Activated effector memory CD4-positive, alpha-beta T cell treated with Interleukin-2 at 50 U/mL for 16 hours (primary cell): ENCODE measurements around the gene GPR137.
A peak's percentile ranks its signal among the peaks of the same experiment; 100 is the strongest.

Source experiments
- DNase-seq: peaks from one replicate; pipeline ENCODE4 v3.0.0-alpha.2; 2020

The GPR137 gene

GRCh38 chr11:64288353-64288750 is 2.7 kb downstream of the GPR137 start:
- DNase-seq = no peak

- DNase-seq = no peak
These were observed 3.4 kb downstream of the GPR137 start for GRCh38 chr11:64289002-64289564.

GRCh38 chr11:64290352-64291261 is 5.0 kb downstream of the GPR137 start:
- DNase-seq = no peak

DNA sequence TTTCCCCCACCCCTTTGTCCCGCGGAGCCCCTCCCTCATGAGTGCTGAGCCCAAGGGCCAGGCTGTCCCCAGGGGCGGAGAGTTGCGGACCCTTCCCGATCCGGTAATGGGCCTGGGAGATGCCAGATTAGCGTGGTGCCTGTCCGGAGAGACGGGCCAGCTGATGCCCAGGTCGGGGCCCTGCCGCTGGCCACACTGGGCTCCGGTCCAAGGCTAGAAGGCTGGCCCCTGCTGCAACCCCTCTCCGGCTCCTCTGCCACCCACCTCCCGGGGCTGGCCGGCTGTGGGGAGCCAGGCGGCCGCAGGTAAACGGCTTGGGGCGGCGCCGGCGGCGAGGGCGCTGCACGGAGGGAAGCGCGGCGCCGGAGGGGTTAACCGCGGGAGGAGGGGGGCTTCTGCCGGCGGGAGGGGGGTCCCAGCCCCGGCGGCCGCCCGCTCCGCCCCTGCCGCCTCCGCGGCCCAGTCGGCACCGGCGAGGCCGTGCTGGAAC is 5.7 kb downstream of the GPR137 start, which contains the start of gene KCNK4:
KCNK4 (plus strand) TSS at position 41 of the 490 bp plus-strand sequence. CDS start 1,717 bp downstream, outside the sequence.
- no peak for DNase-seq

GRCh38 chr11:64291752-64292459 is 6.3 kb downstream of the GPR137 start:
- DNase-seq = no peak

DNA sequence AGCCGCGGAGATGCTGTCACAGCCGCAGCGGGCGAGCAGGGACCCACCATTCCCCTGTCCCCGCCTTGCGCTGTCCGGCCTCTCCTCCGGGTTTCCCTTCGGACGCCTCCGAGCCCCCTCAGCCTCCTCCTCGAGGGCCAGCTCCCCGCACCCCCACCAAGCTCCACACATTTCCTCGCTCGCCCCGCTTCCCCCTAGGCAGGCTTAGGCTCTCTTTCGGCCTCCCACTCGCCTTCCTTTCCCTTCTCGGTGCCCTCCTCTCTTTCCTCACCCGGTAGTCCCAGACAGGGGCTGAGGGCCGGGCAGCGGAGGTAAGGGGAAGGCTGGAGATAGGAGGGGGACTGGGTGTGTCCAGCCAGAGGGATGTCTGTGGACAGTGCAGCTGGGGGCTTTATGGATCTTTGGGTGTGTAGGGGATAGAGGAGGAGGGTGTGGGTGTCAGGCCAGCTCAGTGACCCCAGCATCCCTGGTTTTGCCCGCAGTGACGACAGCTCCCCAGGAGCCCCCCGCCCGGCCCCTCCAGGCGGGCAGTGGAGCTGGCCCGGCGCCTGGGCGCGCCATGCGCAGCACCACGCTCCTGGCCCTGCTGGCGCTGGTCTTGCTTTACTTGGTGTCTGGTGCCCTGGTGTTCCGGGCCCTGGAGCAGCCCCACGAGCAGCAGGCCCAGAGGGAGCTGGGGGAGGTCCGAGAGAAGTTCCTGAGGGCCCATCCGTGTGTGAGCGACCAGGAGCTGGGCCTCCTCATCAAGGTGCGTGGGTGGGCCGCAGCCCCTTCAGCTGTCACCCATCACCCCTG is 7.0 kb downstream of the GPR137 start:
- DNase-seq = no peak

DNA sequence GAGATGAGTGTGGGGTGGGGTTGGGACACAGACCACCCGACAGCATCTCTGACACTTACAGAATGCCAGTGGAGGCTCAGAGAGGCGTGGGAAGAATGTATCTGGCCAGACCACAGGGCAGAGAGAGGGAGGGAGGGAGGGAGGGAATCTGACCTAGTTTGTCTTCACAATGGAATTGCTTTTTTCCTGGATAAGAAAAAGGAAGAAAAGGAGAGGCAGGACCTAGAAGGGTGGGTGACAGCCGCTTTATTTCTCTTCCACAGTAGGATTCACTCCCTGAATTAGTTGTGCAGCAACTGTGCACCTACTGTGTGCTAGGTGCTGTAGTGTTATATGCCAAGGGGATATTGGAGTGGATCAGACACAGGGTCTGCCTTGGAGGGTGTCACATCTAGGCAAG is 9.1 kb downstream of the GPR137 start:
- no peak for DNase-seq

DNA sequence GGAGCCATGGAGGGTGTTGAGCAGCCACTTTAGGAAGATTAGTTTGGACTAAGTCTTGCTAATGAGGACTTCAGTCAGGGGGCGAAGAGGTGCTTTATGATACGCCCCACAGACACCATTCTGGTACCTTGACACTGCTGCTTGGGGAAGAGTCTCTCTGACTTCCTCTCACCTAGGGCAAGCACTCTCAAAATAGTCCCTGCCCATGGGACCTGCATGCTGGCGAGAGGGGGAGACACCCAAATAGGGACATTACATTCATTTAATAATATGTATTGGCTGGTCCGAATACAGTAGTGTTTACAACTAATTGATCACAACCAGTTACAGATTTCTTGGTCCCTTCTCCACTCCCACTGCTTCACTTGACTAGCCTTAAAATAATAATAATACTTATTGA is 10.1 kb downstream of the GPR137 start:
- no peak for DNase-seq

DNA sequence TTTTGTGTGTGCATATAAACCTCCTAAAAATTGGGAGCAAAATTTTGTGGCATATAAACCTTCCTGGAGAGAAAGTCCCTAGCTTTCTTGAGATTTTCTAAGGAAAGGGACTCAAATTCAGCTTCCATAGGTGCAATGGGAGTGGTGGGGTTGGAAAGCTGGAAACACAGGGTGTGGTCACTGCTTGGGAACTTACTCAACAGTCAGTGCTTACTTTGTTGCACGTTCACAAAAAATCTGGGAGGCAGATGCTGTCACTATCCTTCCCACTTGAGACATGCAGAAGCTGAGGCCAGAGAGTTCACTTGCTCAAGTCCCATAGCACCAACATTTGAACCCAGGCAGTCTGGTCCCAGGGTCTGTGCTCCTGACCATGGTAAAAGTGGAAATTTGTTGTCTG is 10.6 kb downstream of the GPR137 start:
- no peak for DNase-seq

- DNase-seq = no peak
These were observed 11.4 kb downstream of the GPR137 start for GRCh38 chr11:64296830-64297698.

DNA sequence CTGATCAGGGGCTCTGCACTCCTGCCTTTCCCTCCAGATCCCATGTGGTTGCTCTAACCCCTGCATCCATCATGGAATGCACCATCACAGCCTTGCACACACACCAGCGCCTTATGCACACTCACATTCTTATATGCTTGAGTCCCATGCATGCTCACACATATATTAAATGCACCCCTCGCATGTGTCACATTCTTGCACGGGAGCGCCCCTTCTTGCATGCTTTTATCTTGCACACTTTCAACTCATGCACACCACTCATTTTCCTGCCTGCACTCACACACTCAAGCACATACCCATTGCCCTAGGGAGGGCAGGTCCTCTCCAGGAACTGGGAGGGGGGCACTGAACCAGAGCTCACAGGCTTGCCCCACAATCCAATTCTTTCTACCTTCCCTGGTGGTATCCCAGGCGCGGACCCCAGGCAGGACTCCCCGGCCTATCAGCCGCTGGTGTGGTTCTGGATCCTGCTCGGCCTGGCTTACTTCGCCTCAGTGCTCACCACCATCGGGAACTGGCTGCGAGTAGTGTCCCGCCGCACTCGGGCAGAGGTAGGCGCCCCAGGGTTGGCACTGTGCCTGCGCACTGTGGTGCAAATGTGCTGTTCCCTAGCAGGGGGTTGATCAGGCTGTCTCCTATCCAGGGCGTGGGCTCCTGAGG is 12.2 kb downstream of the GPR137 start:
- no peak for DNase-seq

- DNase-seq = no peak
These were observed 13.6 kb downstream of the GPR137 start for GRCh38 chr11:64298966-64299846.

GRCh38 chr11:64299847-64300648 is 14.4 kb downstream of the GPR137 start, which contains the start of gene CATSPERZ:
CATSPERZ (plus strand) TSS chr11:64300358; CDS start chr11:64300411, 53 bp downstream.
- no peak for DNase-seq

GRCh38 chr11:64303109-64304031 is 17.7 kb downstream of the GPR137 start:
- no peak for DNase-seq

- no peak for DNase-seq
These were observed 18.3 kb downstream of the GPR137 start for GRCh38 chr11:64304032-64304315.

- DNase-seq = peak; percentile 85
These were observed 18.8 kb downstream of the GPR137 start for GRCh38 chr11:64304316-64305072.

- DNase-seq = peak; percentile 99
These were observed 19.5 kb downstream of the GPR137 start, which contains the start of gene ESRRA for GRCh38 chr11:64305075-64305690. ESRRA (plus strand) TSS chr11:64305524; CDS start chr11:64307180, 1,656 bp downstream.
